IMR-90 (cell line): ENCODE results near the gene AP3M1. TPM values are rescaled to one million over a fixed set of nuclear protein-coding genes. Genes with fewer than 3 reads are reported as not detected.

ENCODE experiments used
- ATAC-seq: fragments of 200-7000 bp; cut with Tn5 transposase; 2 replicates; pipeline ENCODE4 v1.9.1; 2020; ENCODE audit warnings: low read depth, mild to moderate bottlenecking, moderate library complexity
- BruUV-seq: library from RNA; stranded (reverse); fragments of 400-500 nt; replicated peaks from 2 replicates; lab custom pipeline; 2021; lab: Mats Ljungman, UMichigan
- CTCF ChIA-PET: fragments of 300-600 bp; formaldehyde crosslinking; extraction: SDS; loops from one replicate; lab custom pipeline; 2021; ENCODE audit warnings: antibody characterized with exemption; lab: Yijun Ruan, JAX
- POLR2A ChIA-PET: fragments of 300-600 bp; sonication (Branson Sonifier 250); formaldehyde crosslinking; loops from one replicate; lab custom pipeline; 2022; ENCODE audit warnings: antibody characterized with exemption; ENCODE audit not compliant: unreplicated experiment; lab: Charles Lee
- DNase-seq: peaks from one replicate; pipeline ENCODE4 v3.0.0; 2013
- H2AFZ ChIP-seq: replicated peaks from 2 replicates; pipeline ENCODE3; 2013; ENCODE audit warnings: low read length, mild to moderate bottlenecking; ENCODE audit not compliant: poor library complexity
- H2AK5ac ChIP-seq: 2 replicates; pipeline ENCODE4 v1.6.1; 2013; ENCODE audit warnings: low read depth, low read length, inconsistent platforms
- H2AK9ac ChIP-seq: replicated peaks from 2 replicates; pipeline ENCODE3; 2013; ENCODE audit warnings: mild to moderate bottlenecking, low read depth, low read length, moderate library complexity; ENCODE audit not compliant: poor library complexity
- H2BK120ac ChIP-seq: 2 replicates; pipeline ENCODE4 v1.6.1; 2013; ENCODE audit warnings: low read depth, low read length, inconsistent platforms
- H2BK15ac ChIP-seq: 3 replicates; pipeline ENCODE4 v1.6.1; 2013; ENCODE audit warnings: low read depth, low read length, inconsistent platforms
- H2BK20ac ChIP-seq: 2 replicates; pipeline ENCODE4 v1.6.1; 2013; ENCODE audit warnings: low read depth, mild to moderate bottlenecking, inconsistent platforms, low read length, moderate library complexity
- H2BK5ac ChIP-seq: 2 replicates; pipeline ENCODE4 v1.6.1; 2013; ENCODE audit warnings: mild to moderate bottlenecking, low read depth, low read length, inconsistent platforms; ENCODE audit not compliant: poor library complexity, severe bottlenecking
- H3K14ac ChIP-seq: replicated peaks from 2 replicates; pipeline ENCODE4 v1.6.1; 2013; ENCODE audit warnings: low read depth, low read length, inconsistent platforms
- H3K18ac ChIP-seq: 2 replicates; pipeline ENCODE4 v1.6.1; 2013; ENCODE audit warnings: low read depth, low read length, control low read depth
- H3K23ac ChIP-seq: 2 replicates; pipeline ENCODE4 v1.6.1; 2013; ENCODE audit warnings: low read depth, low read length, inconsistent platforms
- H3K27ac ChIP-seq: 2 replicates; pipeline ENCODE4 v1.5.1; 2013; ENCODE audit warnings: mild to moderate bottlenecking, control low read depth, low read length; ENCODE audit not compliant: insufficient read depth
- H3K27me3 ChIP-seq: 2 replicates; pipeline ENCODE4 v1.6.1; 2013; ENCODE audit warnings: low read length; ENCODE audit not compliant: control insufficient read depth, insufficient read depth
- H3K36me3 ChIP-seq: 2 replicates; pipeline ENCODE4 v1.6.1; 2013; ENCODE audit warnings: low read length, mixed read lengths; ENCODE audit not compliant: control insufficient read depth, insufficient read depth
- H3K4ac ChIP-seq: 2 replicates; pipeline ENCODE4 v1.6.1; 2013; ENCODE audit warnings: low read depth, low read length, inconsistent platforms
- H3K4me1 ChIP-seq: 2 replicates; pipeline ENCODE4 v1.6.1; 2013; ENCODE audit warnings: low read length, mixed read lengths; ENCODE audit not compliant: control insufficient read depth, insufficient read depth
- H3K4me2 ChIP-seq: 2 replicates; pipeline ENCODE4 v1.6.1; 2013; ENCODE audit warnings: low read depth, mild to moderate bottlenecking, control low read depth, low read length, moderate library complexity
- H3K4me3 ChIP-seq: 2 replicates; pipeline ENCODE4 v1.5.1; 2013; ENCODE audit warnings: low read depth, mild to moderate bottlenecking, control low read depth, low read length, moderate library complexity; ENCODE audit not compliant: insufficient read depth
- H3K56ac ChIP-seq: 2 replicates; pipeline ENCODE4 v1.6.1; 2013; ENCODE audit warnings: low read length, inconsistent platforms; ENCODE audit not compliant: insufficient read depth; ENCODE audit errors: extremely low read depth
- H3K79me1 ChIP-seq, 2 experiments: 2 replicates each; pipeline ENCODE4 v1.6.1; 2013; ENCODE audit warnings: low read length in 2 of 2, inconsistent platforms in 1 of 2, low read depth in 1 of 2
- H3K9ac ChIP-seq: 2 replicates; pipeline ENCODE4 v1.6.1; 2013; ENCODE audit warnings: low read depth, low read length, control low read depth
- H3K9me1 ChIP-seq: 2 replicates; pipeline ENCODE4 v1.6.1; 2013; ENCODE audit warnings: low read length, inconsistent platforms; ENCODE audit not compliant: insufficient read depth
- H3K9me3 ChIP-seq: 2 replicates; pipeline ENCODE4 v1.6.1; 2013; ENCODE audit warnings: low read length; ENCODE audit not compliant: control insufficient read depth, insufficient read depth
- H4K20me1 ChIP-seq: 2 replicates; pipeline ENCODE4 v1.6.1; 2013; ENCODE audit warnings: low read length, inconsistent platforms; ENCODE audit not compliant: insufficient read depth
- H4K5ac ChIP-seq: 2 replicates; pipeline ENCODE4 v1.6.1; 2013; ENCODE audit warnings: mild to moderate bottlenecking, low read depth, low read length, control low read depth
- H4K8ac ChIP-seq, 2 experiments: 2 replicates each; pipeline ENCODE4 v1.6.1; 2013; ENCODE audit warnings: low read depth in 2 of 2, low read length in 2 of 2, control low read depth in 1 of 2, inconsistent platforms in 1 of 2
- H4K91ac ChIP-seq: 2 replicates; pipeline ENCODE4 v1.6.1; 2013; ENCODE audit warnings: low read depth, low read length, inconsistent platforms; ENCODE audit not compliant: insufficient read depth
- BHLHE40 ChIP-seq: fragments of 150-350 bp; IDR thresholded peaks from 2 replicates; pipeline ENCODE4 v1.6.1; 2016; ENCODE audit warnings: mild to moderate bottlenecking, low read depth, low read length
- CEBPB ChIP-seq: IDR thresholded peaks from 2 replicates; pipeline ENCODE4 v1.6.1; 2012; ENCODE audit warnings: low read depth, low read length, improper control_type of control experiment
- CHD1 ChIP-seq: IDR thresholded peaks from 2 replicates; pipeline ENCODE4 v1.6.1; 2012; ENCODE audit warnings: low read depth, low read length, improper control_type of control experiment
- CTCF ChIP-seq: conservative IDR thresholded peaks from 2 replicates; pipeline ENCODE4 v1.5.1; 2012; ENCODE audit warnings: mild to moderate bottlenecking, low read depth, low read length, improper control_type of control experiment
- ELK1 ChIP-seq: fragments of 150-350 bp; IDR thresholded peaks from 2 replicates; pipeline ENCODE4 v1.6.1; 2016; ENCODE audit warnings: low read depth, mild to moderate bottlenecking, low read length, moderate library complexity, borderline replicate concordance
- FOS ChIP-seq: fragments of 150-350 bp; IDR thresholded peaks from 2 replicates; pipeline ENCODE4 v1.6.1; 2016; ENCODE audit warnings: low read depth, low read length
- MAZ ChIP-seq: IDR thresholded peaks from 2 replicates; pipeline ENCODE4 v1.6.1; 2012; ENCODE audit warnings: low read depth, mild to moderate bottlenecking, low read length, improper control_type of control experiment, moderate library complexity, borderline replicate concordance
- MXI1 ChIP-seq: IDR thresholded peaks from 2 replicates; pipeline ENCODE4 v1.6.1; 2012; ENCODE audit warnings: low read depth, mild to moderate bottlenecking, low read length, moderate library complexity, borderline replicate concordance
- NFE2L2 ChIP-seq: fragments of 150-350 bp; IDR thresholded peaks from 2 replicates; pipeline ENCODE4 v1.6.1; 2016; ENCODE audit warnings: low read depth, mild to moderate bottlenecking, low read length
- POLR2A ChIP-seq: IDR thresholded peaks from 2 replicates; pipeline ENCODE4 v1.6.1; 2012; ENCODE audit warnings: mild to moderate bottlenecking, low read depth, low read length
- RAD21 ChIP-seq: IDR thresholded peaks from 2 replicates; pipeline ENCODE4 v1.6.1; 2012; ENCODE audit warnings: low read length, improper control_type of control experiment
- RCOR1 ChIP-seq: IDR thresholded peaks from 2 replicates; pipeline ENCODE4 v1.6.1; 2012; ENCODE audit warnings: mild to moderate bottlenecking, low read length, improper control_type of control experiment; ENCODE audit not compliant: insufficient replicate concordance
- USF2 ChIP-seq: fragments of 150-350 bp; IDR thresholded peaks from 2 replicates; pipeline ENCODE4 v1.6.1; 2017; ENCODE audit warnings: mild to moderate bottlenecking, antibody characterized with exemption, low read length, low read depth
- WGBS, 2 experiments: methylation state at CpG; one replicate each; pipeline versions ENCODE4 v1.1.5 to v1.1.7; 2013; ENCODE audit warnings: missing lambda C conversion rate in 2 of 2; ENCODE audit not compliant: insufficient read length in 1 of 2; ENCODE audit errors: extremely low coverage in 2 of 2; 5-methylcytosine and 5-hydroxymethylcytosine counted together
- dilution Hi-C: fragments of 300-500 bp; cut with HindIII; formaldehyde crosslinking; loops from one replicate; pipeline ENCODE4 v1.14.3; 2018; ENCODE audit warnings: low sequenced_read_pairs; ENCODE audit not compliant: unreplicated experiment
- in situ Hi-C: fragments of 300-500 bp; cut with MboI; formaldehyde crosslinking; loops from 3 replicates; pipeline ENCODE4 v1.14.3; 2019; ENCODE audit warnings: low sequenced_read_pairs, inconsistent platforms, mixed read lengths
- intact Hi-C: fragments of 100-400 bp; cut with micrococcal nuclease; formaldehyde crosslinking; loops from 2 replicates; pipeline ENCODE4 v1.10.0; 2022
- polyA plus RNA-seq, 3 experiments: library from polyadenylated mRNA; depleted of rRNA; stranded (reverse); fragments of >200 nt; gene quantifications; 2 replicates each; pipeline ENCODE4 v1.2.3, GENCODE V29; 2012; ENCODE audit warnings: low replicate concordance in 1 of 3
- total RNA-seq: library from RNA; depleted of rRNA; stranded (reverse); fragments of >200 nt; gene quantifications from 2 replicates; pipeline ENCODE4 v1.2.3, GENCODE V29; 2012

Gene AP3M1
- total and polyA plus RNA-seq, 2 of the 4 experiments (the other 2 are of a cell fraction): 26.6 to 46.4 TPM

- intact Hi-C loops (no loop called here), in situ Hi-C loops (no loop called here), dilution Hi-C loops (no loop called here)
- Histone ChIP-seq H2AFZ (no peak overlapping the region), H4K8ac (no peak overlapping the region), H3K56ac (no peak overlapping the region), H3K27me3 (no peaks in the 10 kb centered on the region), H4K5ac (no peak overlapping the region), H4K20me1 (no peaks in the 10 kb centered on the region), H2BK20ac (no peak overlapping the region), H3K4ac (no peak overlapping the region), H3K4me1 (peaks cover 7% of the 10 kb centered on the region; the same call in 1 of the 2 replicates), H3K9ac (no peak overlapping the region), H2BK15ac (no peak overlapping the region), H3K9me1 (0 out of 2 replicates have a peak, but pooled peaks cover 3% of the 10 kb centered on the region), H4K91ac (no peak overlapping the region), H3K36me3 (no peaks in the 10 kb centered on the region), H3K27ac (no peak overlapping the region), H3K18ac (no peak overlapping the region), H3K79me1 (peaks cover 3 to 8% of the 10 kb centered on the region in 2 experiments; a peak in 2 of 4 replicates), H3K23ac (no peak overlapping the region), H3K14ac (no peak overlapping the region), H2BK120ac (no peak overlapping the region), H3K4me2 (no peak overlapping the region), H3K9me3 (no peaks in the 10 kb centered on the region), H2AK9ac (no peak overlapping the region), H2BK5ac (no peak overlapping the region), H2AK5ac (no peak overlapping the region), H3K4me3 (no peak overlapping the region)
- POLR2A ChIA-PET: no interaction called here
- DNase-seq: no peak
- CTCF ChIA-PET: no interaction called here
- no CpG with 5 or more reads among the region's 3 CpGs for WGBS, 2 experiments
- ATAC-seq: no peak
- BruUV-seq: no TSS peak
- TF ChIP-seq RAD21 (no peak), BHLHE40 (no peak), MAZ (no peak), RCOR1 (no peak), USF2 (no peak), NFE2L2 (no peak), MXI1 (no peak), CTCF (no peak), ELK1 (no peak), POLR2A (no peak), CEBPB (no peak), FOS (no peak), CHD1 (no peak)
These were observed 9.4 kb upstream of the AP3M1 start for GRCh38 chr10:74160013-74160412.
